Suppressor macrophage (primary cell): ENCODE data around the gene OR7G2.
A peak's percentile ranks its signal among the peaks of the same experiment; 100 is the strongest.

Source experiments
- DNase-seq, 4 experiments: peaks; one replicate each; pipeline ENCODE4 v3.0.0-alpha.2; 2020 to 2022
- total RNA-seq, 17 experiments: gene quantifications; one replicate each; lab custom pipeline; 2026; ENCODE audit warnings: mixed read lengths in 6 of 17, inconsistent platforms in 3 of 17; lab: John Stamatoyannopoulos, UW

The OR7G2 gene
- 0 to 1.1 (median 0) reads per million in 17 experiments for total RNA-seq

GRCh38 chr19:9107375-9107774 lies at the start of gene OR7G2:
Gene OR7G2, minus strand, starts transcription at chr19:9107475. Its CDS starts 4,232 bp downstream, at chr19:9103243.
- DNase-seq: no peak

- DNase-seq: no peak
These were observed 49.0 kb upstream of the OR7G2 start for GRCh38 chr19:9156304-9156703.

DNA sequence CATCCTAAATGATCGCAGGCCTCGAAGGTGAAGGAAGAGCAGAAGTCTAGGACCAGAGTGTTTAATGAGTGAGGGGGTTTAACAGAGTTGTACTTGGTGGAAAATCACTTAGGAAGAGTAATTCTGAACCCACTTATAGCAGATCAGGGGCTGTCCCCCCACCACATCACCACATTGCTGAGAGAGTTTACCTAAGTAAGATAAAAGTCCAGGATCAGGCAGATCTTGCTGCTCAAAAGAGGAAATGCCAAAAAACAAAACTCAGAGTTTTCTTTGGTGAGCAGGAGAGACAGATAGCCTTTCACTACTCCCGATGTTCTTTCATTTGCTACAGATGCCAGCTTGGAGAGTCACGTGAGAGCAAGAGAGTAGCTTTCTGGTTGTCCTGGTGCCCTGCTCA lies 48.3 kb upstream of the OR7G2 start:
- DNase-seq: no peak

- no peak for DNase-seq
These were observed 44.1 kb upstream of the OR7G2 start for GRCh38 chr19:9151367-9151766.

DNA sequence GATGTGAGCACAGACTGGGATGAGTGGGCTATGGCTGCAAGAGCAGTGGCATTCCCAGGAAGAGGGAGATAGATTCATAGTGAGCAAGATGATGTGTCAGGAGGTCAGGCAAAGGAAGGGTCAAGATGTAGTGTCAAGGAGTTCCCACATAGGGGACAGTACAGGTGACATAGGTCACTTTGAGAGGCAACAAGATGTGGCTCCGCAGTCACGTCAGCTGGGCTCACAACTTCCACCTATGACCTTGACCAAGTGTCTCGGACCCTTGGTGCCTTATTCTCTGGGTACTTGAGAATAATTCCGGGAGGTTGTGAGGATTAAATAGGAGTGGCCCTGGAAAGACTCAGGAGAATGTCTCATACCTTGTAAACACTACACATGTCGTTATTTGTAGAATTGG lies 43.4 kb upstream of the OR7G2 start:
- no peak for DNase-seq

GRCh38 chr19:9149997-9150396 lies 42.7 kb upstream of the OR7G2 start:
- no peak for DNase-seq

GRCh38 chr19:9148697-9149096 lies 41.4 kb upstream of the OR7G2 start:
- no peak for DNase-seq

DNA sequence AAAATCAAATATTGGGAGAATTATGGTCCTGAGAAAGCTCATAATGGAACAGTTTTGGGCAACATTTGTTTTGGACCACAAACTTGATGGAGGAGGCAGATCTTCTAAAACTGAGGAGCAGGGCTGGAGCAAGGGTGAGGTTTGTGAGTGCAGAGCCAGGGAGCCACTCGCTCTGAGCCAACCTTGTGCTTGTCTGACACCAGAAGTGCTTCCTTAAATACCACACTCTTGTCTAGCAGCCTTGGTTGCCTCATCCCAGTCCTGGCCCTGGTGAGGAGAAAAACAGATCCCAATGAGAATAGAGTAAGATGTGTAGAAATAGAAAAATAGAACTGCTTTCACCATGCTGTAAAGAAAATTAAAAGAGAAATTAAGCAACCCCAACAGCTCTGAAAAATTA lies 39.6 kb upstream of the OR7G2 start:
- peak in 1 of 4 experiments; percentile 9 for DNase-seq

GRCh38 chr19:9144920-9145319 lies 37.6 kb upstream of the OR7G2 start:
- peak in 2 of 4 experiments; percentile 20 to 25 for DNase-seq

DNA sequence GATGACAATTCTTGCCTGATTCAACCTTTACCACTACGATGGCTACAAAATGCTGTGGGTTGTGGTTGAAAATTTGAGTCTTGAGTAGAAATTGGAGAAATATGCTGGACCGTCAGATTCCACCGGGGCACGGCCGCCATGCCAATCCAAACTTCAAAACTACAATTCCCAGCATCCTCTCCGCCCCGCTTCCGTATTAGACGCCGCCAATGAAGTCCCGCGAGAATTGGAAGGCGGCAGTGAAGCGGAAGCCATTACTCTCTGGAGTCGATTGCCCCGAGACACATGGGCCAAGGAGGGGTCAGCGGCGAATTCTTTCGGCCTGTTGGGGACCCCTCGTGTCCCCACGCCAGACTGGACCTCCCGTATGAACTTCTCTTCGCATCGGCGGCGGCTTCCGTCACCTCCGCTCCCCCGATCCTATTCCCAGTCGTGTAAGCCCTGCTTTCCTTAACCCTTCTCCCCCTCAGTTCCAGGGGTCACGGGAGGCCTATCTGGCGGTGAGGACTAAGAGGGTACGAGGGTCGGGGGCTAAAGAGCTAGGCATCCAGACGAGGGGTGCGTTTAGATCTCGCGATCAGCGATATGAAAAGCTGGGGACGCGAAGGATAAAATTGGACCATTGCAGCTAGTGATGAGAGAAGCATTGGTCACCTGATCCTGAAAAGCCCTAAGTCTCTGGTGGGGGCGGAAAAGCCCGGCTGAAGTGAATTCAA lies 33.0 kb upstream of the OR7G2 start, which contains the start of gene ZNF317:
ZNF317 (plus strand) TSS at position 239 of the 716 bp plus-strand sequence. CDS start 15,620 bp downstream, outside the sequence.
- peak; percentile 95 to 98 (median 96) for DNase-seq

- DNase-seq: peak in 1 of 4 experiments; percentile 5
These were observed 32.4 kb upstream of the OR7G2 start for GRCh38 chr19:9139609-9140158.

DNA sequence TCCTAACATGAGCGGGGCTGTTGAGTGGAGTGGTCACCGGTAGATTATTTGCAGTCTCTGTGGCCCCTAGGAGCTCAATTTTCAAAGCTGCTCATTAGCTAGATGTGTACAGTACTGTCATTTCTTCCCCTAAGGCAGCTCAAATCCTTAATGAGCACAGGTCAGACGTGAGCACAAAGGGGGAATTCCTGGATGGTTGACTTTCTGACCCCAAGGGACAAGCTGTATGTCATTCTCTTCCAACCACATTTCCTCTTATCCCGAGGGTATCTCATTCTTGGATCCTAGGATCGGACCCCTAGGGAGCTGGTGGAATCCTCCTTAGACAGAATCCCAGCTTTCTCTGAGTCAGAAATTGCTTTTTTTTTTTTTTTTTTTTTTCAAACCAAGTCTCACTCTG lies 25.1 kb upstream of the OR7G2 start:
- DNase-seq: no peak

DNA sequence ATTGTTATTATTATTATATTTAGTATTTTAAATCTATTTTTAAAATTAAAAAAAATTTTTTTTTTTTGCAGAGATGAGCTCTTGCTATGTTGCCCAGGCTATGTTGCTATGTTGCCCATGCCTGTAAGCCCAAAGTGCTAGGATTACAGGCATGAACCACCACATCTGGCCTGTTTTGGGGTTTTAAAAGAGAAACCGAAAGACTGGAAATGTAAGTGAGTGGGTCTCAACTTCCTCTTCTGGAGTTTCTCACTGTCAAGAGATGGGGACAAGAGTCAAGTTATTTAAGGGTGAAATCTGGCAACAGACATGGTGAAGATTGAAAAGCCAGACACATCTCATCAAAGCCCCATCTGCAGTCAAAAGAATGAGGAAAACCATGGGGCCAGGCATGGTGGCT lies 23.7 kb upstream of the OR7G2 start:
- peak; percentile 34 to 71 (median 58) for DNase-seq

GRCh38 chr19:9128171-9128570 lies 20.9 kb upstream of the OR7G2 start:
- DNase-seq: peak; percentile 58 to 84 (median 72)

- no peak for DNase-seq
These were observed 19.7 kb upstream of the OR7G2 start, which contains the start of gene OR7G3 for GRCh38 chr19:9126900-9127405. Gene OR7G3, minus strand, starts transcription at chr19:9126950. Its CDS starts 0 bp downstream, at chr19:9126950.

GRCh38 chr19:9116547-9116946 lies 9.3 kb upstream of the OR7G2 start:
- DNase-seq: no peak

DNA sequence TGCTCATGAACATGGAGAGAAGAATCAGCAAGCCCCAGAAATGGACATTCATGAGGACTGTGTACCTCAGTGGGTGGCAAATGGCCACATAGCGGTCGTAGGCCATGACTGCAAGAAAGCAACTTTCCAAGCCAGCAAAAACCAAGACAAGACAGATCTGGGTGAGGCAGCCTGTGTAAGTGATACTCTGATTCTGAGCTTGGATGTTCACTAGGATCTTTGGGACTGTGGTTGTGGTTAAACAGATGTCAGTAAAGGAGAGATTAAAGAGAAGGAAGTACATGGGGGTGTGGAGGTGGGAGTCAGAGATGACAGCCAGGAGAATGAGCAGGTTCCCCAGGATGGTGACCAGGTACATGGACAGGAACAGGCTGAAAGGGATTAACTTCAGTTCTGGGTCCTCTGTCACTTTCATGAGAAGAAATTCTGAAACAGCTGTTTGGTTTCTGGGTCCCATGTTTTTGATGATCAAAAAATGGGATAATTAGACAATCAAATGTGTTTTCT lies 8.1 kb upstream of the OR7G2 start, which contains the start of gene OR7G1:
OR7G1 (minus strand) TSS at position 457 of the 507 bp plus-strand sequence; CDS start at position 457, 0 bp downstream.
- DNase-seq: no peak

DNA sequence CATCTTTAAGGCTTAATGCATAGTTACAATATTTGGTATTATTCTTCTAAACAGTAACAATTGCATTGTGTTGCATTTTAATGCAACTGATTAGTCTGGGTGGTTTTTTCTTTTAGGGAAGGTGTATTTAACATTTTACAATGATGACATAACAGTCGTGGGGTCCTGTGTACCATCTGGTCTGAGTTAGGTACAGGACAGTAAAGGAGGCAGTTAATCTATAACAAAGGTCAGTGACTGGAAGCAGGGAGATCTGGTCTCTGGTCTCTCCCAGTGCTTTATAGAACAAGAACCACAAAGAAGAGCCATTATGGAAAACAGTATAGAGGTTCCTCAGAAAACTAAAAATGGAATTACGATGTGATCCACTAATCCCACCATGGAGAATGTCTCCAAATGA lies 2.7 kb upstream of the OR7G2 start:
- no peak for DNase-seq

GRCh38 chr19:9086761-9087160 lies 20.5 kb downstream of the OR7G2 start, which contains the start of gene OR1M1:
Gene OR1M1, plus strand, starts transcription at chr19:9087061. Its CDS starts 6,184 bp downstream, at chr19:9093245.
- DNase-seq: no peak

DNA sequence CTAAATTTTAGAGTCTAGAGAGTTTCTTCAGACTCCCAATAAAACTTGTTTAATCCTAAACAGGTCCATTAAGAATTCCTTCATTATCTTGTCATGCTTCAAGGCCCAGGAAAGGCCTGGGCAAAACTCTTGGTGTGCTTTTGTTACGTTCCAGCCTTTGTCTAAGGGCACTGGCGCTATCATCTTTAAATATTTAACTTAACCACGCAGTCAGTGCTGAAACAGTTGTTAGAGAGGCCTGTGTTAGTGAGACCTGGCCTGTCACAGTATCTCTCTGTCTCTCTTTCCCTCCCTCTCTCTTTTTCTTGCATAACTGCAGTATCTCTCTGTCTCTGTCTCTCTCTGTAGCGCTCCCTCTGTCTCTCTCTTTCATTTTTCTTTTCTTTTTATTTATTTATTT lies 28.6 kb downstream of the OR7G2 start:
- DNase-seq: no peak

- no peak for DNase-seq
These were observed 30.4 kb downstream of the OR7G2 start for GRCh38 chr19:9076901-9077300.

- DNase-seq: peak in 1 of 4 experiments; percentile 3
These were observed 32.0 kb downstream of the OR7G2 start for GRCh38 chr19:9075064-9075949.
